Epithelial cell of esophagus (primary cell): ENCODE measurements around the gene KCNS3.
"Not testable (repeated sequence)": the region's sequence is repeated elsewhere in the genome, so short reads cannot be mapped to it uniquely, and the experiment has no call there.

Experiments used
- DNase-seq: peaks from one replicate; pipeline ENCODE4 v3.0.0; 2010; ENCODE audit warnings: low read depth
- H3K4me3 ChIP-seq: 2 replicates; pipeline ENCODE4 v1.5.1; 2011; ENCODE audit warnings: mild to moderate bottlenecking, low read length, control low read depth
- CTCF ChIP-seq: IDR thresholded peaks from 2 replicates; pipeline ENCODE4 v1.5.1; 2011; ENCODE audit warnings: low read depth, mild to moderate bottlenecking, low read length, control low read depth, inconsistent platforms; ENCODE audit not compliant: insufficient read depth; ENCODE audit errors: missing control alignments

The KCNS3 gene

GRCh38 chr2:17958466-17959092 is 80.1 kb downstream of the KCNS3 start:
- no peak for DNase-seq
- TF ChIP-seq CTCF, result no peak
- H3K4me3 ChIP-seq, result no peak overlapping the region

GRCh38 chr2:17959356-17959755 is 80.9 kb downstream of the KCNS3 start:
- no peak for TF ChIP-seq CTCF
- no peak overlapping the region for H3K4me3 ChIP-seq
- no peak for DNase-seq

- DNase-seq, result no peak
- H3K4me3 ChIP-seq, result no peak overlapping the region
- no peak for TF ChIP-seq CTCF
Observed at GRCh38 chr2:17959833-17960232, 81.4 kb downstream of the KCNS3 start.

GRCh38 chr2:17960925-17961324 is 82.5 kb downstream of the KCNS3 start:
- no peak for DNase-seq
- H3K4me3 ChIP-seq, result no peak overlapping the region
- TF ChIP-seq CTCF, result no peak

- TF ChIP-seq CTCF, result no peak
Observed at GRCh38 chr2:17961789-17962188, 83.3 kb downstream of the KCNS3 start.

GRCh38 chr2:17962876-17963275 is 84.4 kb downstream of the KCNS3 start:
- H3K4me3 ChIP-seq, result no peak overlapping the region
- DNase-seq, result peak; percentile 21
- no peak for TF ChIP-seq CTCF

More at GRCh38 chr2:17961789-17962188, 83.3 kb downstream of the KCNS3 start:
- DNase-seq, result no peak
- no peak overlapping the region for H3K4me3 ChIP-seq

GRCh38 chr2:17963571-17963970 is 85.1 kb downstream of the KCNS3 start:
- DNase-seq, H3K4me3 ChIP-seq: not testable (repeated sequence)
